GM21423 (cell line): ENCODE measurements around the gene B3GALT6.

Experiments used
- ATAC-seq: cut with Tn5 transposase; IDR thresholded peaks from one replicate; pipeline ENCODE4 v1.9.1; 2021; ENCODE audit warnings: mild to moderate bottlenecking, moderate library complexity; ENCODE audit not compliant: unreplicated experiment

B3GALT6 gene

DNA sequence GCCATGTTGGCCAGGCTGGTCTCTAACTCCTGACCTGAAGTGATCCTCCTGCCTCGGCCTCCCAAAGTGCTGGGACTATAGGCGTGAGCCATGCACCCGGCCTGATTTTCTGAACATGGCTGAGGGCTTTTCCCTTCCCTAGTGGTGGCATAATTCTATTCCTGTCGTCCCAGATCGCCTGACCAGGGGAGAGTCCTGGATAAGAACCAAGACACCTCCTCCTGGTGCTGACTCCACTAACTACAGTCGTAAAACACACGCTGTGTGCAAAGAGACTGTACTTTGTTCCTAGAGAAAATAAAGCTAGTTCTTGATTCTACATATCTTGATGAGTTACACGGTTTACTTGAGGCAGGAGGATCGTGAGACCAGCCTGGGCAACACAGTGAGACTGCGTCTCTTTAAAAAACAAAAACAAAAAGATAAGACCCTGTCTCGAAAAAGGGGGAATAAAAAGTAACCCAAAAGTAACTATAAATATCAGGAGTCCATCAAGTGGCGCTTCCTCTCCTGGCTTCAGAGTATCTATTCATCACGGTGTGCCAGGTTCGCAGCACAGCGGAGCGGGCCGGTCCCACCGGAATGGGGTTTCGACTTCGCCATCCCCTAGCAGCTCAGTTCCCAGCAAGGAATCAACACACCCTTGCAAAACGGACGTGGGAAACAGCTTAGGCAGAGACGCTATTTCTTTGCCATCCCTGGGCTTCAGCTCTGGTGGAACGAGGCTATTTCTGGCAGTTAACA lies 1.2 kb upstream of the B3GALT6 start:
- ATAC-seq = no peak

DNA sequence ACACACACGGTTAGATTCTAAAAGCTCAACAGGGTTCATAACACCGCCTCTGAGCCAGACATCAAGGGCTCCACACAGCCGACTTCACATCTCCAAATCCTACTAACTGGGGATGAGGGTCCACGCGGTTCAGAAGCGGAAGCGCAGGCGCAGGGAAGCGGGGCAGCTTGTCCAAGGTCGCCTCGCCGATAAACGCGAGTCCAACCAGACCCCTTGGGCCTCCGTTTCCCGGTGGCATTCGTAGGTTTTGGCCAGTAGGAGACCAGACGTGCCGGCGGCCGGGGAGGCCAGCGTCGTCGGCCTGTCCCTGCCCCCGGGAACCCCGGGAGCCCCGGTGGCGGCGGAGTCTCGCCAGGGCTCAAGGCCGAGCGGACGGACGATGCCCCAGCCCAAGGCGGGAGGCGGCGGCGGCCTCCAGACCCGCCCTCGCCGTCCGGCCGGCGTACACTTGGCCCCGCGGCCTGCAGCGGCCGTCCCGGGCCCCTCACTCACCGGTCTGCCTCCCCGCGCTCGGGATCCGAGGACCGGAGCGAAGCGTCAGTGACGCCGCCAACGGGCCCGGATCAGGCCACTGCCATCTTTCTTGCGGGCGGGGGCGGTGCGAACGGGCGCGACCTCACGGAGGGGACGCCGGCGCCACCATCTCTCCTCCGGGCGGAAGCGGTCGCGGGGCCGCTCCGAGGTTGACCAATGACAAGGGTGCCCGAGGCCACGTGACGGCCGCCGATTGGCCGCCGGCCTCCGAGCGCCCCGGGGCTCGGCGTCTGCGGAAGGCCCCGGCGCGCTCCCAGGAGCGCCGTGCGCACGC lies 433 bp upstream of the B3GALT6 start, which contains the start of gene SDF4:
TSS of gene SDF4 (minus strand) at position 602 of the 808 bp plus-strand sequence. CDS start 3,229 bp downstream, outside the sequence.
- ATAC-seq = peak; percentile 94

- no peak for ATAC-seq
These were observed 944 bp downstream of the B3GALT6 start for GRCh38 chr1:1232796-1233566.

DNA sequence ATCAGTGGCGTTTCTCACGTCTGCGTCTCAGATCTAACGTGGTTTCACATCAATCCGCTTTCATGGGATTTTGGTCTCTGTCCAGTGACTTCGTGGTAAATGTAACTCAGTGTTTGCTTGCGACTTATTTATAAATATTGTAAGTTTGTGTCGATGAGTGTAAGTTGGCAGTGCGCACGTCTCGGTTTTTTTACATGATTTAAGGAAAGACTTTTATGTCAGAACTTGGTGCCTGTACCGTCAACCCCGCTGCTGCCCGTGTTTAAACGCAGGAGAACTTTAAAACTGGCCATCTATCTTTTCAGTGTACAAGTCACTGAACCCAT lies 1.5 kb downstream of the B3GALT6 start:
- ATAC-seq = no peak

GRCh38 chr1:1234180-1234808 lies 2.3 kb downstream of the B3GALT6 start:
- ATAC-seq = no peak

DNA sequence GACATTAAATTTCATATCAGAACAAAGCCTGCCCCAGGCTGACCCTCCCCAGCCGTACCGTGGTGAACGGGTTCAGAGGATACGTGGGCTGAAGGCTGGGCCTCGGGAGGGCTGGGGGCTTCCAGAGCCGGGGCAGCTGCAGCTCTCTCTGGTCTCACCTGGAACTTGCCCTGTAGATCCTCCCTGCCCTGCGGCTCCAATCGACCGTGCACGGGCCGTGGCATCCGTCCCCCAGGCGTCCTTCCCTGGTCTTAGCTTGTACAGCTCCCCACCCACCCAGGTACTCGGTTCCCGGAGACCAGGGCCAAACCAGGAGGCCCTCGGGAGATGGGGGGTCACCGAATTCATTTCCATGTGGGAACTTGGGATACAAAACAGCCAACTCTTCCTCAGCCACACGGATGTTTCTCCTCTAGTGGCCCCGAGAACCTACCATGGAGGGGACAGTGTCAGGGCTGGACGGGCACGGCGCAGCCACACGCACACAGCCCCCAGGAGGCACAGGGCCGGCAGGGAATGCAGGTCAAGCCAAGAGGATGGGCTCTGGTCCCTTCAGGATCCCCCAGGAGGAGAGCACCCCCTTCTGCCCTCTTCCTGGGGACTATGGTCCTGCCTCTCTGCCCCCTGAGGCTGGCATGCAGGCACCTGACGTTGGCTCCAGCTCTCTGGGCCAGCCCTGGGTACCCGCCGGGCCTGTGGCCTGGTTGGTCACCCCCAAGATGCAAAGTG lies 3.1 kb downstream of the B3GALT6 start:
- ATAC-seq = no peak

DNA sequence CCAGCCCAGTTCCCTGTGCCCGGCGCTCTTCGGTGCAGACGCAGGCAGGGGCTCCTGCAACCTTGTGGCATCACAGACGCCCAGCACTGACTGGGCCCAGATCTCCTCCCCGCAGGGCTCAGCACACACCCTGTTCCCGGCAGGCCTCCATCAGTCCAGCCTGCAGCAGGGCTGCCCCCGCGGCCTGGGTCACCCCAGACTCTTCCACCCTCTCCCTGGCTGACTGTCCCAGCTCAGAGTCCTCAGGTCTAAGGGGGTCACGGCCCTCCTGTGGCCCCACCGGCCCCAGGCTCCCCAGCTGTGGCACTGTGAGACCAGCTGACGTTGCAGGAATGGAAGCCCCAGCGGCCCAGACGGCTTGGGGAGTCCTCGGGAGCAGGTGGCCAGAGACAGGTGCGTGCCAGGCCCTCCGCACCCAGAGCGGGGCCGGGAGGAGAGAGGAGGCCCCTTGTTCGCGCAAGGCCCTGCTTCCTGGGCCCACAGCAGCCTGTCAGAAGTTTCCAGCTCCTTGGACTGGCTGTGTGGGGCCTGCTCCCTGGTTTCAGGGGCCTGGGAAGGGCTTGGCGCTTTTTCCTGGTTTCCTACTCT lies 4.2 kb downstream of the B3GALT6 start:
- no peak for ATAC-seq

DNA sequence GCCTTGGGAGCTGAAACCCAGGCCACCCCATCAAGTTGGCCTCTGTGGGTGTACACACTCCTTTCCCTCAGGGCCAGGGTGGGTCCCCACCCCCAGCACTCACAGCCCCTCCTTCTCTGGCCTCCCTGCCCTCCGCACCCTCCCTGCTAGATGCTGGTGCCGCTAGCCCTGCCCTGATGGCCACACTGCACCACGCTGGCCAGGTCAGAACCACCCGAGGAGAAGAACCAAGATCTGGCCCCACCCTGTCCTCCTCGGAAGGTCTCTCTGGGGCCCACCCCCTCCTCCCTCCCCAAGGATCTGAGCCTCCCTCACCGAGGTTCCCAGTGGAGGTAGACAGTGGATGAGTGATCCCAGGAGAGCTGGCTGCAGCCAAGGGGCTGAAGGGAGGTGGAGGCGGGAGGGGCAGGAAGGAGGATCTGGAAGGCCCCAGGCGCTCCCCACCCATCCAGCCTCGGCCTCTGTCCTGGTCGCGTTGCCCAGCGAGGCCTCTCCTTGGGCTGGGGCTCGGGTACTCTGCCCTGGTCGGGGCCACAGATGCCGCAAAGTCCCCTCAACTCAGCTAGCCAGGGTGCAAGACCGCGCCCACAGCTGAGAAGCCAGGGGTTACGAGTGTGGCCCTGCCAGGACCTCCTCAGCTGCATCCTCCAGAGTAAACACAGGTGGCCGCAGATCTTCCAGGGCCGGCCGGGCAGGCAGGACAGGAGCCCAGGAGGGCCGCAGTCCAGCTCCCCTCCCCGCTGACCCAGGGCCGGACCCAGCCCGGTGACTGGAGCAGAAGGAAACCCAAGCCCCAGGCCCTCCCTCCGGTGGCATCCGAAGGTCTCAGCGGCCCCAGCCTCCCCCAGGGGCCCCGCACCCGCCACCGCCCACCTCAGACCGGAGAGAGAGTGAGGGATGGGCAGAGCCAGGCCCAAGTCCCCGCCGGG lies 5.2 kb downstream of the B3GALT6 start:
- no peak for ATAC-seq

- no peak for ATAC-seq
These were observed 6.1 kb downstream of the B3GALT6 start for GRCh38 chr1:1237874-1238701.

- ATAC-seq = no peak
These were observed 6.7 kb downstream of the B3GALT6 start for GRCh38 chr1:1238702-1239178.

DNA sequence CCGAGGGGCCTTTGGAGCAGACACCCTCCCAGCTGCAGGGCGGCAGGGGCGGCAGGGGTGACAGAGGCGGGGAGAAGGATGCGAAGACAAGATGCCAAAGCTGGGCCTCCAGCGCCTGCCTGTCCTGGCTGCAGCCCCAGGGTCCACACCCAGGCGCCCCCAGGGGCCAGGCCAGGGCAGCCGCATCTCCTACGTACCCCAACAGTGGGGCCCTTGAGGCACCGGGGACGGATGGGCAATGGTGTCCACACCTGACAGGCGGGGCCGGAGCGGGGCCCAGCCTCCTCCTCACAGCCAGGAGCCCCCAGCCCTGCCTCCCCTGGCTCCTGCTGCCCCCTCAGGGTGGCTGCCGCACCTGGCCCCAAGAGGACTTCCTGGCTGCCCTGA lies 7.2 kb downstream of the B3GALT6 start:
- ATAC-seq = no peak

GRCh38 chr1:1239614-1240347 lies 7.7 kb downstream of the B3GALT6 start:
- ATAC-seq = no peak

- no peak for ATAC-seq
These were observed 8.3 kb downstream of the B3GALT6 start for GRCh38 chr1:1240348-1240732.

DNA sequence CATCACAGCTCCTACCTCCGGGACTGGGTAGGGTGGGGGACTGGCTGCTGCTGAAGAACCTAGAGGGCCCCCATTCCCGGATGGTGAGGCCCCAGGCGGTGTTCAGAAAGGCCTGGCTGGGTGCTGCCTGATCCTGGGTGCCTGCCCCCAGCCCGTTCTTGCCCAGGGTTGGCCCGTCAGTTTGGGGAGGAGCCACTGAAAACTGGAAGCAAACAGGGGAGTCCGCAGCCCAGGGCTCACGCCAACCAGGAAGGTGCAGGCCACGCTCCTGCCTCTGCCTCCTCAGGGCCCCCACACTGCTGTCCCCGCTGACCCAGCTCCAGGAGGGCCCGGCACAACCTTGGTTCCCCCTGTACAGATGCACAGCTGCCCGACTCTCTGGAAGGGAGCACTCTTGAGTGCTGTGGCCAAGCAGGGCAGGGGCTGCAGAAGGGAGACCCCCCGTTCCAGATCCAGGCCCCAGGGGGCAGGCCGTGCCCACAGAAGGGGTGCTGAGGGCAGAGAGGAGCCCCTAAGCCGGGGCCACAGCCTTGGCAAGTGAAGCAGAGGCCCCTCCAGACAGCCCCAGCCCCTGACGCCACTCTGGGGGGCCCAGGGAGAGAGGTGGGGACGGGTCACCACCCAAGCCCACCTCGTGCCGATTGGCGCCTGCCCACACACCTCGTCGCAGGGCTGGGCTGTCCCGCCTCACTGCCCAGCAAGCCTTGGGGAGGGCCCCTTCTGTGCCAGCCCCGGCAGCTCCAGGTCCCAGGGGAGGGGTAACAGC lies 9.0 kb downstream of the B3GALT6 start:
- no peak for ATAC-seq

GRCh38 chr1:1241588-1242219 lies 9.7 kb downstream of the B3GALT6 start:
- ATAC-seq = no peak
